ENCODE results near the gene HEPACAM.

Gene HEPACAM

GRCh38 chr11:124920870-124921609 is 14.8 kb downstream of the HEPACAM start:
- ATAC-seq = peak; percentile 79
- TF ChIP-seq TCF4 (CRISPR knock-in tag; IDR thresholded peaks at IDR 0.05; ENCODE audit: borderline replicate concordance) (no peak), ZFP3 (CRISPR knock-in tag; IDR thresholded peaks at IDR 0.05) (0 out of 2 replicates have a peak, but pooled peaks have one; percentile 24)

- ATAC-seq = no peak
- TF ChIP-seq ISL1 (CRISPR knock-in tag; IDR thresholded peaks at IDR 0.05) = no peak
These were observed 15.5 kb downstream of the HEPACAM start for GRCh38 chr11:124920356-124920755.

DNA sequence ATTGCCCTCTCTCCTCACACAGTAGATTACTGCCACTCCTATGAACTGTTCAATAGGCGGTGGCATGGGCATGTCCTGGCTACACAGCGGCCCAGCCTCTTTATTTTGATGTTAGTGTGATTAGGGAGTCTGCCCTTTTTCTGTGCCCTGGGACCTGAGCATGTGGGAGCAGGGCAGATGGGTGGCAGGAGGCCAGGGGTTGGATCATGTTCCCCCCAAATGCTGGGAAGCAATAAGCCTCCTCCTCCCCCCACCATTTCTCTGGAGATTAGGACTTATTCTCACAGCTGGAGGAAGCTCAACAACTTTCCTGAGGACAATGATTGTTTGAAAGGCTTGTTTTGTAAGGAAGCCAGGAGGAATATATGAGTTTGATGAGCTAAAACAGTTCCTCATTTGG is 15.9 kb downstream of the HEPACAM start:
- ATAC-seq = no peak
- TF ChIP-seq OSR1 (CRISPR knock-in tag; IDR thresholded peaks at IDR 0.05) (no peak), CSDC2 (CRISPR knock-in tag; IDR thresholded peaks at IDR 0.05) (no peak), RARB (CRISPR knock-in tag; IDR thresholded peaks at IDR 0.05) (no peak), ISL1 (CRISPR knock-in tag; IDR thresholded peaks at IDR 0.05) (no peak), ESRRG (CRISPR knock-in tag; IDR thresholded peaks at IDR 0.05) (no peak), ZNF70 (CRISPR knock-in tag; IDR thresholded peaks at IDR 0.05) (no peak), ZC3H10 (CRISPR knock-in tag; IDR thresholded peaks at IDR 0.05) (no peak), TCF4 (CRISPR knock-in tag; IDR thresholded peaks at IDR 0.05; ENCODE audit: borderline replicate concordance) (no peak), GLIS3 (CRISPR knock-in tag; IDR thresholded peaks at IDR 0.05) (no peak), POU6F1 (CRISPR knock-in tag; IDR thresholded peaks at IDR 0.05; ENCODE audit: borderline replicate concordance, low read depth) (no peak)
- TF ChIP-seq, protein P1, sequence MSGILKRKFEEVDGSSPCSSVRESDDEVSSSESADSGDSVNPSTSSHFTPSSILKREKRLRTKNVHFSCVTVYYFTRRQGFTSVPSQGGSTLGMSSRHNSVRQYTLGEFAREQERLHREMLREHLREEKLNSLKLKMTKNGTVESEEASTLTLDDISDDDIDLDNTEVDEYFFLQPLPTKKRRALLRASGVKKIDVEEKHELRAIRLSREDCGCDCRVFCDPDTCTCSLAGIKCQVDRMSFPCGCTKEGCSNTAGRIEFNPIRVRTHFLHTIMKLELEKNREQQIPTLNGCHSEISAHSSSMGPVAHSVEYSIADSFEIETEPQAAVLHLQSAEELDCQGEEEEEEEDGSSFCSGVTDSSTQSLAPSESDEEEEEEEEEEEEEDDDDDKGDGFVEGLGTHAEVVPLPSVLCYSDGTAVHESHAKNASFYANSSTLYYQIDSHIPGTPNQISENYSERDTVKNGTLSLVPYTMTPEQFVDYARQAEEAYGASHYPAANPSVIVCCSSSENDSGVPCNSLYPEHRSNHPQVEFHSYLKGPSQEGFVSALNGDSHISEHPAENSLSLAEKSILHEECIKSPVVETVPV (CRISPR knock-in tag; IDR thresholded peaks at IDR 0.05) = no peak
- TF ChIP-seq, protein P2, sequence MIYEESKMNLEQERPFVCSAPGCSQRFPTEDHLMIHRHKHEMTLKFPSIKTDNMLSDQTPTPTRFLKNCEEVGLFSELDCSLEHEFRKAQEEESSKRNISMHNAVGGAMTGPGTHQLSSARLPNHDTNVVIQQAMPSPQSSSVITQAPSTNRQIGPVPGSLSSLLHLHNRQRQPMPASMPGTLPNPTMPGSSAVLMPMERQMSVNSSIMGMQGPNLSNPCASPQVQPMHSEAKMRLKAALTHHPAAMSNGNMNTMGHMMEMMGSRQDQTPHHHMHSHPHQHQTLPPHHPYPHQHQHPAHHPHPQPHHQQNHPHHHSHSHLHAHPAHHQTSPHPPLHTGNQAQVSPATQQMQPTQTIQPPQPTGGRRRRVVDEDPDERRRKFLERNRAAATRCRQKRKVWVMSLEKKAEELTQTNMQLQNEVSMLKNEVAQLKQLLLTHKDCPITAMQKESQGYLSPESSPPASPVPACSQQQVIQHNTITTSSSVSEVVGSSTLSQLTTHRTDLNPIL (CRISPR knock-in tag; IDR thresholded peaks at IDR 0.05; ENCODE audit: low read depth) = no peak

DNA sequence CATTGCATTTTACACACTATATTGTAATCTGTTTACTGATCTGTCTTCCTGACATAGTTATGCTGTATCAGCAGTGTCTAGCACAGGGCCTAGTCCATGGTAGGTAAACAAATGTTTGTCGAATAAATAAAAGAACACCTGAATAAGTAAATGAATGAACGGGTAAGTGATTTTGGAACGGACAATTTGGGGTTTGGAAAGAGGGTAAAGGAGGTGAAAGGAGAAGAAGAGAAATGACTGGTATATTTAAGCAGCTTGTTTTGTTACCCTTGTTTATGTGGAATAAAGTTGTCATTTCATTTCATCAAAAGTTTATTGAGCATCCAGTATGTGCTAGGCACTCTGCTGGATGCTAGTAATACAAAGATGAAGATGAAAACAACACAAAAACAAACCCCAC is 16.9 kb downstream of the HEPACAM start, which contains the start of gene HEPN1:
HEPN1 (plus strand) TSS at position 301 of the 400 bp plus-strand sequence.
- no peak for ATAC-seq
- TF ChIP-seq ARNTL (CRISPR knock-in tag; IDR thresholded peaks at IDR 0.05; ENCODE audit: borderline replicate concordance, low read depth) (no peak), ZFP30 (CRISPR knock-in tag; IDR thresholded peaks at IDR 0.05) (no peak), CSDC2 (CRISPR knock-in tag; IDR thresholded peaks at IDR 0.05) (no peak), BACH2 (CRISPR knock-in tag; IDR thresholded peaks at IDR 0.05; ENCODE audit: borderline replicate concordance) (no peak), ISL1 (CRISPR knock-in tag; IDR thresholded peaks at IDR 0.05) (no peak), ZC3H10 (CRISPR knock-in tag; IDR thresholded peaks at IDR 0.05) (no peak), ZNF8 (CRISPR knock-in tag; IDR thresholded peaks at IDR 0.05) (no peak), PPARA (CRISPR knock-in tag; IDR thresholded peaks at IDR 0.05; ENCODE audit: borderline replicate concordance) (no peak), SNAI2 (CRISPR knock-in tag; IDR thresholded peaks at IDR 0.05) (no peak), OSR1 (CRISPR knock-in tag; IDR thresholded peaks at IDR 0.05) (no peak), ESRRG (CRISPR knock-in tag; IDR thresholded peaks at IDR 0.05) (no peak), TCF4 (CRISPR knock-in tag; IDR thresholded peaks at IDR 0.05; ENCODE audit: borderline replicate concordance) (no peak), RARB (CRISPR knock-in tag; IDR thresholded peaks at IDR 0.05) (no peak), ZNF565 (CRISPR knock-in tag; conservative IDR thresholded peaks at IDR 0.05; ENCODE audit: low read depth) (no peak), ZFP3 (CRISPR knock-in tag; IDR thresholded peaks at IDR 0.05) (no peak)
- TF ChIP-seq, protein P2 (CRISPR knock-in tag; IDR thresholded peaks at IDR 0.05; ENCODE audit: low read depth) = no peak
- TF ChIP-seq, protein P1 (CRISPR knock-in tag; IDR thresholded peaks at IDR 0.05) = no peak
